Body of pancreas (tissue), 4 donors: ENCODE measurements around the gene TMCC3. TPM values are rescaled to one million over a fixed set of nuclear protein-coding genes. Genes with fewer than 3 reads are reported as not detected.
"Not testable (repeated sequence)": the region's sequence is repeated elsewhere in the genome, so short reads cannot be mapped to it uniquely, and the experiment has no call there.

ENCODE experiments used
- ATAC-seq: fragments of 150-250 bp; one replicate; pipeline ENCODE4 v1.9.1; 2016
- DNase-seq, 4 donors: peaks; one replicate each; pipeline ENCODE4 v3.0.0-alpha.2; 2019
- H3K27ac ChIP-seq, 4 donors: fragments of 200-600 bp; sonication (generic); 1 replicate in 3 of 4; 2 replicates in 1 of 4; pipeline versions ENCODE4 v1.5.1 to v1.6.1; 2016 to 2019; ENCODE audit warnings: mild to moderate bottlenecking in 1 of 4, mixed read lengths in 1 of 4, moderate library complexity in 1 of 4
- H3K27me3 ChIP-seq, 2 donors: fragments of 200-600 bp; sonication (generic); one replicate each; pipeline ENCODE4 v1.6.0; 2016; ENCODE audit warnings: mild to moderate bottlenecking in 1 of 2
- H3K36me3 ChIP-seq, 2 donors: fragments of 200-600 bp; sonication (generic); replicated peaks in 1 of 2; 2 replicates each; pipeline ENCODE4 v1.5.1; 2016; ENCODE audit warnings: low read depth in 2 of 2; ENCODE audit not compliant: insufficient read depth in 1 of 2
- H3K4me1 ChIP-seq: fragments of 200-600 bp; sonication (generic); one replicate; pipeline ENCODE4 v1.6.0; 2016
- H3K4me3 ChIP-seq, 2 donors: fragments of 200-600 bp; sonication (generic); 1 replicate in 1 of 2; 2 replicates in 1 of 2; pipeline ENCODE4 v1.5.1; 2016 to 2019
- H3K9me3 ChIP-seq, 3 donors: fragments of 200-600 bp; sonication (generic); 1 replicate in 2 of 3; 2 replicates in 1 of 3; pipeline ENCODE4 v1.5.1; 2016
- POLR2A ChIP-seq, 3 donors: fragments of 450-650 bp; IDR thresholded peaks; one replicate each; pipeline ENCODE4 v1.6.1; 2016; ENCODE audit warnings: antibody characterized with exemption in 3 of 3, mild to moderate bottlenecking in 2 of 3
- WGBS, 2 donors: methylation state at CpG; one replicate each; pipeline ENCODE4 v1.1.5; 2017; 5-methylcytosine and 5-hydroxymethylcytosine counted together
- intact Hi-C: fragments of 100-400 bp; cut with DNase I; formaldehyde crosslinking; loops from one replicate; pipeline ENCODE4 v1.15.1; 2023
- total RNA-seq, 2 donors: library from RNA; depleted of rRNA; stranded (reverse); fragments of >200 nt; gene quantifications; one replicate each; pipeline ENCODE4 v1.1.0, GENCODE V29; 2016
- TF ChIP-seq, protein P1 (sequence below), 7 experiments: fragments of 450-650 bp in 4 of 7; fragments of 200-600 bp in 3 of 7; sonication (generic) in 3 of 7; IDR thresholded peaks; one replicate each; pipeline ENCODE4 v1.5.1; 2016 to 2019; ENCODE audit warnings: antibody characterized with exemption in 7 of 7

The TMCC3 gene
- total RNA-seq, 2 donors from 2014 or later, result 1.3 to 3.6 TPM

GRCh38 chr12:94596596-94596995 lies 53.8 kb downstream of the TMCC3 start:
- no peak overlapping the region for H3K4me3 ChIP-seq
- no peak for TF ChIP-seq POLR2A (IDR thresholded peaks at IDR 0.05)
- TF ChIP-seq, protein P1, sequence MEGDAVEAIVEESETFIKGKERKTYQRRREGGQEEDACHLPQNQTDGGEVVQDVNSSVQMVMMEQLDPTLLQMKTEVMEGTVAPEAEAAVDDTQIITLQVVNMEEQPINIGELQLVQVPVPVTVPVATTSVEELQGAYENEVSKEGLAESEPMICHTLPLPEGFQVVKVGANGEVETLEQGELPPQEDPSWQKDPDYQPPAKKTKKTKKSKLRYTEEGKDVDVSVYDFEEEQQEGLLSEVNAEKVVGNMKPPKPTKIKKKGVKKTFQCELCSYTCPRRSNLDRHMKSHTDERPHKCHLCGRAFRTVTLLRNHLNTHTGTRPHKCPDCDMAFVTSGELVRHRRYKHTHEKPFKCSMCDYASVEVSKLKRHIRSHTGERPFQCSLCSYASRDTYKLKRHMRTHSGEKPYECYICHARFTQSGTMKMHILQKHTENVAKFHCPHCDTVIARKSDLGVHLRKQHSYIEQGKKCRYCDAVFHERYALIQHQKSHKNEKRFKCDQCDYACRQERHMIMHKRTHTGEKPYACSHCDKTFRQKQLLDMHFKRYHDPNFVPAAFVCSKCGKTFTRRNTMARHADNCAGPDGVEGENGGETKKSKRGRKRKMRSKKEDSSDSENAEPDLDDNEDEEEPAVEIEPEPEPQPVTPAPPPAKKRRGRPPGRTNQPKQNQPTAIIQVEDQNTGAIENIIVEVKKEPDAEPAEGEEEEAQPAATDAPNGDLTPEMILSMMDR (IDR thresholded peaks at IDR 0.05), result no peak
- DNase-seq (peak in 2 of 4 donors; percentile 18 to 25), ATAC-seq (no peak)
- H3K27me3 ChIP-seq, result no peaks in the 10 kb centered on the region
- no peak overlapping the region for H3K27ac ChIP-seq
- WGBS, 2 donors, result 53 to 63% methylated on average over 2 of the region's 2 CpGs
- intact Hi-C loops, result no loop called here
- H3K4me1 ChIP-seq, result no peaks in the 10 kb centered on the region
- no peaks in the 10 kb centered on the region for H3K9me3 ChIP-seq
- no peaks in the 10 kb centered on the region for H3K36me3 ChIP-seq

DNA sequence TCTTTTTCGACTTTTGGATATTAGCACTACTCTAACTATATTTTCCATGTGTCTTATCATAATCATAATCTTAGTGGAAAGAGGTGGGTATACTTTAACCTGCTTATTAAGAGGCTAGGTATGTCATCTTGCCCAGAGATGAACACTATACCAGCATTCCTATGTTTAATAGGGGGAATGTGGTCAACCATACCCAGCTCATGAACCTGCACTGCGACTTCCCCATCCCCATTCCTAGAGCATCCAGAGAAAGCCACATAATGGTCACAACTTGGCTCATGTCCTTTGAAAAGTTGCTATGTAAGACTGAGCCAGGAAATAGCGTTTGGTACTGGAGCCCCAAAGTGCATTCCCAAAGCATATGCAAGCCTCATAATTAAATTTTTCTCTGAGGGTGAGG lies 55.2 kb downstream of the TMCC3 start:
- intact Hi-C loops, result no loop called here
- no peak for DNase-seq

GRCh38 chr12:94594443-94594825 lies 55.9 kb downstream of the TMCC3 start:
- Histone ChIP-seq H3K27me3 (no peaks in the 10 kb centered on the region), H3K4me1 (no peaks in the 10 kb centered on the region), H3K27ac (no peak overlapping the region), H3K9me3 (no peaks in the 10 kb centered on the region), H3K4me3 (no peak overlapping the region), H3K36me3 (no peaks in the 10 kb centered on the region)
- DNase-seq (no peak), ATAC-seq (no peak)
- TF ChIP-seq POLR2A (IDR thresholded peaks at IDR 0.05), result no peak
- TF ChIP-seq, protein P1 (IDR thresholded peaks at IDR 0.05), result no peak
- 52 to 55% methylated on average over 3 of the region's 3 CpGs for WGBS, 2 donors
- intact Hi-C loops, result no loop called here

More for the DNA sequence above, 55.2 kb downstream of the TMCC3 start:
- Histone ChIP-seq H3K36me3 (no peaks in the 10 kb centered on the region), H3K4me3 (no peak overlapping the region), H3K4me1 (no peaks in the 10 kb centered on the region), H3K9me3 (no peaks in the 10 kb centered on the region), H3K27me3 (no peaks in the 10 kb centered on the region), H3K27ac (no peak overlapping the region)
- WGBS, 2 donors, result 69 to 80% methylated on average over 3 of the region's 3 CpGs
- TF ChIP-seq POLR2A (IDR thresholded peaks at IDR 0.05), result no peak
- TF ChIP-seq, protein P1 (IDR thresholded peaks at IDR 0.05), result no peak
- no peak for ATAC-seq

DNA sequence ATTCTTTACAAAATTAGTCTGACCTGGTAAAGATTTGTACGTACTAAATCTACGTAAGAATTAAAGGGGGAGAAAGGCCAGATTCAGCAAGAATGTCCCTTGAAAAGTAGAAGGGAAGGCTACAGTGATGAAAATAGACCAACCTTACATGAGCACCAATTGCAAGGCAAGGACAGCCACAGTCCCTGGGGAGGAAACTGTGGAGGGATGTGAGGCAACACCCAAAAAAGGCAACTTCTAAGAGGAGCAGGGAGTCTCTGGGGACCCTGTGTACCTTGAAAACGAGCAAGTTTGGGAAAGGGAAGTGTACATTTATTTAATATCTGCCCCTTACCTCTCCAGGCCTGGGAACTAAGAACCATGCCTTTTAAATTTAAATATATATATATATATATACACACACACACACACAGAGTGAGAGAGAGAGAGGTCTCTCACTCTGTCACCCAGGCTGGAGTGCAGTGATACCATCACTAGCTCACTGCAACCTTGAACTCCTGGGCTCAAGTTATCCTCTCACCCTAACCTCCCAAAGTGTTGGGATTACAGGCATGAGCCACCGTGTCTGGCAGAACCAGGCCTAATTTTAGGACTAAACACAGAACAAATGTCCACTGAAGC lies 56.4 kb downstream of the TMCC3 start:
- H3K4me1 ChIP-seq, result no peaks in the 10 kb centered on the region
- no peak overlapping the region for H3K4me3 ChIP-seq
- ATAC-seq (no peak), DNase-seq (no peak)
- intact Hi-C loops, result no loop called here
- no peaks in the 10 kb centered on the region for H3K36me3 ChIP-seq
- WGBS, 2 donors, result 53 to 63% methylated on average over 4 of the region's 4 CpGs
- no peaks in the 10 kb centered on the region for H3K9me3 ChIP-seq
- H3K27ac ChIP-seq, result no peak overlapping the region
- no peak for TF ChIP-seq POLR2A (IDR thresholded peaks at IDR 0.05)
- no peaks in the 10 kb centered on the region for H3K27me3 ChIP-seq

GRCh38 chr12:94592723-94593122 lies 57.6 kb downstream of the TMCC3 start:
- H3K27ac ChIP-seq, DNase-seq, H3K36me3 ChIP-seq, H3K27me3 ChIP-seq, H3K4me3 ChIP-seq, H3K9me3 ChIP-seq, intact Hi-C loops, H3K4me1 ChIP-seq, ATAC-seq: not testable (repeated sequence)
- 80 to 87% methylated on average over 9 of the region's 9 CpGs for WGBS, 2 donors

DNA sequence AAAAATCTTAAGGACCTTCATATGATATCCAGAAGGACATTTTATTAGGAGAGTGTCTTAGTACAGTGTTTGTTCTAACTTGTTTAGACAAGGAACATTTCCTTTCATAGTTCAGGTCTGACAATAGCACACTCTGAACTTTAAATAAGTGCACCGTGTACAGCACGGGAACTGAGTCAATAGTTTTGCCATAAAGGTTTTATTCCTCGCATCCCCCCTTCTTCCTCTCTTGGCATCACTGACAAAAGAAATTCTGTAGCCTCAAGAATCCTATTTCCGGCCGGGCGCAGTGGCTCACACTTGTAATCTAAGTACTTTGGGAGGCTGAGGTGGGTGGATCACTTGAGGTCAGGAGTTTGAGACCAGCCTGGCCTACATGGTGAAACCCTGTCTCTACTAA lies 58.3 kb downstream of the TMCC3 start:
- DNase-seq (no peak), ATAC-seq (peak; percentile 30)
- 80 to 88% methylated on average over 6 of the region's 6 CpGs for WGBS, 2 donors
- Histone ChIP-seq H3K36me3 (no peaks in the 10 kb centered on the region), H3K4me1 (no peaks in the 10 kb centered on the region), H3K9me3 (no peaks in the 10 kb centered on the region), H3K27ac (no peak overlapping the region), H3K4me3 (no peak overlapping the region), H3K27me3 (no peaks in the 10 kb centered on the region)
- intact Hi-C loops, result no loop called here
- TF ChIP-seq, protein P1 (IDR thresholded peaks at IDR 0.05), result no peak
- no peak for TF ChIP-seq POLR2A (IDR thresholded peaks at IDR 0.05)
